Dendritic cell treated with granulocyte-macrophage colony-stimulating factor and Interleukin-4, amounts not matched to agents 40 ng/mL and 50 ng/mL, for 4 days (primary cell): ENCODE measurements around the gene LMBR1.
"Not testable (repeated sequence)": the region's sequence is repeated elsewhere in the genome, so short reads cannot be mapped to it uniquely, and the experiment has no call there.

Source experiments
- H3K27ac Mint-ChIP-seq: one replicate; pipeline ENCODE4 v1.8.0; 2022; ENCODE audit warnings: mild to moderate bottlenecking, mixed read lengths
- H3K27me3 Mint-ChIP-seq: one replicate; pipeline ENCODE4 v1.8.0; 2022; ENCODE audit warnings: mild to moderate bottlenecking, mixed read lengths
- H3K36me3 Mint-ChIP-seq: one replicate; pipeline ENCODE4 v1.8.0; 2022; ENCODE audit warnings: low read depth, mixed read lengths
- H3K4me1 Mint-ChIP-seq: one replicate; pipeline ENCODE4 v1.8.0; 2022; ENCODE audit warnings: low read depth, mixed read lengths
- H3K4me3 Mint-ChIP-seq: one replicate; pipeline ENCODE4 v1.8.0; 2022; ENCODE audit warnings: mild to moderate bottlenecking, moderate library complexity, mixed read lengths
- H3K9me3 Mint-ChIP-seq: one replicate; pipeline ENCODE4 v1.8.0; 2022; ENCODE audit warnings: mixed read lengths
- intact Hi-C: fragments of 100-400 bp; cut with micrococcal nuclease; formaldehyde crosslinking; loops from one replicate; pipeline ENCODE4 v1.15.0; 2022

Gene LMBR1

GRCh38 chr7:156892081-156892800, 742 bp downstream of the LMBR1 start:
- Mint-ChIP-seq H3K27me3 (no peaks in the 10 kb centered on the region), H3K9me3 (peaks cover 9% of the 10 kb centered on the region), H3K4me1 (peaks cover 50% of the 10 kb centered on the region), H3K4me3 (peak overlapping the region; percentile 83), H3K27ac (peak overlapping the region; percentile 72), H3K36me3 (peaks cover 31% of the 10 kb centered on the region)
- intact Hi-C loops = loop anchor here (2.0 to 10.0 kb wide), 7 partner anchors 57 to 1597 kb away; partner anchors contain the start of genes DNAJB6, INSIG1, NOM1 and RNF32

GRCh38 chr7:156889746-156890145, 3.2 kb downstream of the LMBR1 start:
- intact Hi-C loops = loop anchor here (5.0 to 10.0 kb wide), 6 partner anchors 57 to 1595 kb away; partner anchors contain the start of genes DNAJB6, INSIG1 and RNF32
- H3K4me1 Mint-ChIP-seq = peaks cover 28% of the 10 kb centered on the region
- H3K4me3 Mint-ChIP-seq = no peak overlapping the region

GRCh38 chr7:156889089-156889488, 3.9 kb downstream of the LMBR1 start:
- Mint-ChIP-seq H3K4me1 (peaks cover 32% of the 10 kb centered on the region), H3K27ac (no peak overlapping the region), H3K9me3 (no peaks in the 10 kb centered on the region), H3K4me3 (no peak overlapping the region), H3K36me3 (peaks cover 24% of the 10 kb centered on the region), H3K27me3 (no peaks in the 10 kb centered on the region)
- intact Hi-C loops = no loop called here

More at GRCh38 chr7:156889746-156890145, 3.2 kb downstream of the LMBR1 start:
- H3K9me3 Mint-ChIP-seq = no peaks in the 10 kb centered on the region
- H3K27me3 Mint-ChIP-seq = no peaks in the 10 kb centered on the region
- peaks cover 24% of the 10 kb centered on the region for H3K36me3 Mint-ChIP-seq
- H3K27ac Mint-ChIP-seq = no peak overlapping the region

- no peaks in the 10 kb centered on the region for H3K27me3 Mint-ChIP-seq
- intact Hi-C loops = no loop called here
- H3K9me3 Mint-ChIP-seq = peaks cover 8% of the 10 kb centered on the region
- H3K36me3 Mint-ChIP-seq = peaks cover 10% of the 10 kb centered on the region
- peaks cover 47% of the 10 kb centered on the region for H3K4me1 Mint-ChIP-seq
- no peak overlapping the region for H3K27ac Mint-ChIP-seq
- no peak overlapping the region for H3K4me3 Mint-ChIP-seq
Observed at GRCh38 chr7:156886020-156886795, 6.8 kb downstream of the LMBR1 start.

GRCh38 chr7:156881679-156882078, 11.3 kb downstream of the LMBR1 start:
- peaks cover 42% of the 10 kb centered on the region for H3K9me3 Mint-ChIP-seq
- H3K36me3 Mint-ChIP-seq = peaks cover 30% of the 10 kb centered on the region
- no peaks in the 10 kb centered on the region for H3K27me3 Mint-ChIP-seq
- no peak overlapping the region for H3K27ac Mint-ChIP-seq
- intact Hi-C loops = no loop called here
- no peak overlapping the region for H3K4me3 Mint-ChIP-seq
- peaks cover 38% of the 10 kb centered on the region for H3K4me1 Mint-ChIP-seq

GRCh38 chr7:156875766-156876165, 17.2 kb downstream of the LMBR1 start:
- intact Hi-C loops = no loop called here
- Mint-ChIP-seq H3K4me1 (peaks cover 14% of the 10 kb centered on the region), H3K36me3 (peaks cover 65% of the 10 kb centered on the region), H3K9me3 (peaks cover 74% of the 10 kb centered on the region), H3K4me3 (no peak overlapping the region), H3K27ac (no peak overlapping the region), H3K27me3 (no peaks in the 10 kb centered on the region)

GRCh38 chr7:156868363-156868762, 24.6 kb downstream of the LMBR1 start:
- H3K4me3 Mint-ChIP-seq, intact Hi-C loops: not testable (repeated sequence)
- peaks cover 13% of the 10 kb centered on the region for H3K9me3 Mint-ChIP-seq

GRCh38 chr7:156865493-156865892, 27.5 kb downstream of the LMBR1 start:
- peaks cover 13% of the 10 kb centered on the region for H3K4me1 Mint-ChIP-seq
- H3K27me3 Mint-ChIP-seq = no peaks in the 10 kb centered on the region
- H3K36me3 Mint-ChIP-seq = peaks cover 23% of the 10 kb centered on the region
- H3K27ac Mint-ChIP-seq = no peak overlapping the region
- no peak overlapping the region for H3K4me3 Mint-ChIP-seq
- peaks cover 18% of the 10 kb centered on the region for H3K9me3 Mint-ChIP-seq
- intact Hi-C loops = no loop called here

More at GRCh38 chr7:156868363-156868762, 24.6 kb downstream of the LMBR1 start:
- Mint-ChIP-seq H3K4me1 (peaks cover 22% of the 10 kb centered on the region), H3K36me3 (peaks cover 12% of the 10 kb centered on the region)
- H3K27ac Mint-ChIP-seq, H3K27me3 Mint-ChIP-seq: not testable (repeated sequence)

GRCh38 chr7:156862022-156862421, 31.0 kb downstream of the LMBR1 start:
- H3K27ac Mint-ChIP-seq, H3K4me1 Mint-ChIP-seq, H3K27me3 Mint-ChIP-seq, intact Hi-C loops, H3K4me3 Mint-ChIP-seq: not testable (repeated sequence)
- H3K9me3 Mint-ChIP-seq = peaks cover 34% of the 10 kb centered on the region
- H3K36me3 Mint-ChIP-seq = peaks cover 48% of the 10 kb centered on the region

- Mint-ChIP-seq H3K27me3 (no peaks in the 10 kb centered on the region), H3K27ac (no peak overlapping the region), H3K4me3 (no peak overlapping the region), H3K36me3 (peaks cover 52% of the 10 kb centered on the region), H3K4me1 (peaks cover 5% of the 10 kb centered on the region), H3K9me3 (peaks cover 40% of the 10 kb centered on the region)
- intact Hi-C loops = no loop called here
Observed at GRCh38 chr7:156861212-156861611, 31.8 kb downstream of the LMBR1 start.

- H3K4me1 Mint-ChIP-seq, H3K27ac Mint-ChIP-seq, intact Hi-C loops, H3K4me3 Mint-ChIP-seq, H3K27me3 Mint-ChIP-seq: not testable (repeated sequence)
- Mint-ChIP-seq H3K9me3 (peaks cover 48% of the 10 kb centered on the region), H3K36me3 (peaks cover 61% of the 10 kb centered on the region)
Observed at GRCh38 chr7:156860099-156860498, 32.9 kb downstream of the LMBR1 start.

GRCh38 chr7:156858523-156858922, 34.5 kb downstream of the LMBR1 start:
- no peaks in the 10 kb centered on the region for H3K27me3 Mint-ChIP-seq
- no peak overlapping the region for H3K27ac Mint-ChIP-seq
- H3K4me1 Mint-ChIP-seq = peaks cover 5% of the 10 kb centered on the region
- peaks cover 59% of the 10 kb centered on the region for H3K9me3 Mint-ChIP-seq
- intact Hi-C loops = no loop called here
- H3K36me3 Mint-ChIP-seq = peaks cover 73% of the 10 kb centered on the region
- no peak overlapping the region for H3K4me3 Mint-ChIP-seq

- Mint-ChIP-seq H3K27me3 (no peaks in the 10 kb centered on the region), H3K27ac (no peak overlapping the region), H3K4me3 (no peak overlapping the region), H3K36me3 (peaks cover 72% of the 10 kb centered on the region), H3K9me3 (peaks cover 59% of the 10 kb centered on the region), H3K4me1 (peaks cover 5% of the 10 kb centered on the region)
- intact Hi-C loops = no loop called here
Observed at GRCh38 chr7:156857757-156858156, 35.2 kb downstream of the LMBR1 start.

GRCh38 chr7:156854654-156855053, 38.3 kb downstream of the LMBR1 start:
- Mint-ChIP-seq H3K27ac (no peak overlapping the region), H3K27me3 (no peaks in the 10 kb centered on the region), H3K4me1 (peaks cover 5% of the 10 kb centered on the region), H3K36me3 (peaks cover 53% of the 10 kb centered on the region), H3K4me3 (no peak overlapping the region), H3K9me3 (peaks cover 33% of the 10 kb centered on the region)
- intact Hi-C loops = no loop called here
